Uterus (tissue), 4 donors: Measurements from ENCODE around the gene MLC1. TPM values are rescaled to one million over a fixed set of nuclear protein-coding genes. Genes with fewer than 3 reads are reported as not detected.

Source experiments
- DNase-seq, 2 donors: peaks; one replicate each; pipeline ENCODE4 v3.0.0-alpha.2; 2019 to 2020
- H3K27ac ChIP-seq, 2 donors: fragments of 200-600 bp; sonication (generic); 1 replicate in 1 of 2; 2 replicates in 1 of 2; pipeline ENCODE4 v1.5.1; 2016 to 2018
- H3K27me3 ChIP-seq, 2 donors: fragments of 200-600 bp; sonication (generic); one replicate each; pipeline ENCODE4 v1.5.1; 2018 to 2019; ENCODE audit warnings: control low read depth in 1 of 2
- H3K36me3 ChIP-seq, 2 donors: fragments of 200-600 bp; sonication (generic); one replicate each; pipeline ENCODE4 v1.5.1; 2019; ENCODE audit warnings: control low read depth in 1 of 2
- H3K4me1 ChIP-seq, 2 donors: fragments of 200-600 bp; sonication (generic); one replicate each; pipeline ENCODE4 v1.5.1; 2018 to 2019; ENCODE audit warnings: control low read depth in 1 of 2
- H3K4me3 ChIP-seq, 2 donors: fragments of 200-600 bp; sonication (generic); 1 replicate in 1 of 2; 2 replicates in 1 of 2; pipeline ENCODE4 v1.5.1; 2018 to 2019; ENCODE audit warnings: mild to moderate bottlenecking in 1 of 2
- H3K9me3 ChIP-seq, 2 donors: fragments of 200-600 bp; sonication (generic); one replicate each; pipeline ENCODE4 v1.5.1; 2019; ENCODE audit warnings: control low read depth in 1 of 2
- POLR2A ChIP-seq, 2 donors: fragments of 450-650 bp; IDR thresholded peaks; one replicate each; pipeline ENCODE4 v1.6.1; 2016; ENCODE audit warnings: antibody characterized with exemption in 2 of 2, mild to moderate bottlenecking in 1 of 2, moderate library complexity in 1 of 2
- intact Hi-C: fragments of 100-400 bp; cut with DNase I; formaldehyde crosslinking; loops from one replicate; pipeline ENCODE4 v1.15.1; 2023; ENCODE audit warnings: low total_unique reads
- total RNA-seq, 4 donors: library from RNA; depleted of rRNA in 3 of 4; stranded (reverse); fragments of >200 nt in 3 of 4; gene quantifications; one replicate each; pipeline versions ENCODE4 v1.1.0 to v1.2.4, GENCODE V29; 2014 to 2023
- TF ChIP-seq, protein P1 (sequence below), 4 experiments: fragments of 200-600 bp in 2 of 4; fragments of 450-650 bp in 2 of 4; sonication (generic) in 2 of 4; IDR thresholded peaks; one replicate each; pipeline ENCODE4 v1.5.1; 2016 to 2019; ENCODE audit warnings: antibody characterized with exemption in 4 of 4, mild to moderate bottlenecking in 2 of 4, moderate library complexity in 1 of 4
- donor health status: DM: yes; HTN: yes; CAD: no.

Gene MLC1
- total RNA-seq, 4 donors from 2014 or later: 0.29 to 1.9 (median 0.40) TPM; not detected in 1

GRCh38 chr22:50123119-50123518, 37.9 kb upstream of the MLC1 start:
- intact Hi-C loops: no loop called here
- Histone ChIP-seq H3K9me3 (peaks cover 0 to 3% of the 10 kb centered on the region in 2 donors), H3K4me1 (no peaks in the 10 kb centered on the region), H3K4me3 (no peak overlapping the region), H3K27ac (no peak overlapping the region), H3K36me3 (no peaks in the 10 kb centered on the region), H3K27me3 (no peaks in the 10 kb centered on the region)
- no peak for TF ChIP-seq POLR2A (IDR thresholded peaks at IDR 0.05)
- TF ChIP-seq, protein P1, sequence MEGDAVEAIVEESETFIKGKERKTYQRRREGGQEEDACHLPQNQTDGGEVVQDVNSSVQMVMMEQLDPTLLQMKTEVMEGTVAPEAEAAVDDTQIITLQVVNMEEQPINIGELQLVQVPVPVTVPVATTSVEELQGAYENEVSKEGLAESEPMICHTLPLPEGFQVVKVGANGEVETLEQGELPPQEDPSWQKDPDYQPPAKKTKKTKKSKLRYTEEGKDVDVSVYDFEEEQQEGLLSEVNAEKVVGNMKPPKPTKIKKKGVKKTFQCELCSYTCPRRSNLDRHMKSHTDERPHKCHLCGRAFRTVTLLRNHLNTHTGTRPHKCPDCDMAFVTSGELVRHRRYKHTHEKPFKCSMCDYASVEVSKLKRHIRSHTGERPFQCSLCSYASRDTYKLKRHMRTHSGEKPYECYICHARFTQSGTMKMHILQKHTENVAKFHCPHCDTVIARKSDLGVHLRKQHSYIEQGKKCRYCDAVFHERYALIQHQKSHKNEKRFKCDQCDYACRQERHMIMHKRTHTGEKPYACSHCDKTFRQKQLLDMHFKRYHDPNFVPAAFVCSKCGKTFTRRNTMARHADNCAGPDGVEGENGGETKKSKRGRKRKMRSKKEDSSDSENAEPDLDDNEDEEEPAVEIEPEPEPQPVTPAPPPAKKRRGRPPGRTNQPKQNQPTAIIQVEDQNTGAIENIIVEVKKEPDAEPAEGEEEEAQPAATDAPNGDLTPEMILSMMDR (IDR thresholded peaks at IDR 0.05): no peak
- no peak for DNase-seq

- TF ChIP-seq POLR2A (IDR thresholded peaks at IDR 0.05): no peak
- TF ChIP-seq, protein P1 (IDR thresholded peaks at IDR 0.05): no peak
- intact Hi-C loops: no loop called here
- H3K4me3 ChIP-seq: no peak overlapping the region
- DNase-seq: no peak
- no peaks in the 10 kb centered on the region for H3K27me3 ChIP-seq
- H3K9me3 ChIP-seq: peaks cover 0 to 3% of the 10 kb centered on the region in 2 donors
- no peaks in the 10 kb centered on the region for H3K36me3 ChIP-seq
- H3K27ac ChIP-seq: no peak overlapping the region
- H3K4me1 ChIP-seq: no peaks in the 10 kb centered on the region
These were observed 36.0 kb upstream of the MLC1 start for GRCh38 chr22:50121202-50121740.

GRCh38 chr22:50119768-50120251, 34.6 kb upstream of the MLC1 start:
- DNase-seq: no peak
- Histone ChIP-seq H3K4me3 (no peak overlapping the region), H3K27ac (peak overlapping the region; percentile 38 to 47), H3K4me1 (no peaks in the 10 kb centered on the region), H3K9me3 (peaks cover 0 to 3% of the 10 kb centered on the region in 2 donors), H3K36me3 (no peaks in the 10 kb centered on the region), H3K27me3 (no peaks in the 10 kb centered on the region)
- no peak for TF ChIP-seq POLR2A (IDR thresholded peaks at IDR 0.05)
- TF ChIP-seq, protein P1 (IDR thresholded peaks at IDR 0.05): no peak
- intact Hi-C loops: no loop called here

DNA sequence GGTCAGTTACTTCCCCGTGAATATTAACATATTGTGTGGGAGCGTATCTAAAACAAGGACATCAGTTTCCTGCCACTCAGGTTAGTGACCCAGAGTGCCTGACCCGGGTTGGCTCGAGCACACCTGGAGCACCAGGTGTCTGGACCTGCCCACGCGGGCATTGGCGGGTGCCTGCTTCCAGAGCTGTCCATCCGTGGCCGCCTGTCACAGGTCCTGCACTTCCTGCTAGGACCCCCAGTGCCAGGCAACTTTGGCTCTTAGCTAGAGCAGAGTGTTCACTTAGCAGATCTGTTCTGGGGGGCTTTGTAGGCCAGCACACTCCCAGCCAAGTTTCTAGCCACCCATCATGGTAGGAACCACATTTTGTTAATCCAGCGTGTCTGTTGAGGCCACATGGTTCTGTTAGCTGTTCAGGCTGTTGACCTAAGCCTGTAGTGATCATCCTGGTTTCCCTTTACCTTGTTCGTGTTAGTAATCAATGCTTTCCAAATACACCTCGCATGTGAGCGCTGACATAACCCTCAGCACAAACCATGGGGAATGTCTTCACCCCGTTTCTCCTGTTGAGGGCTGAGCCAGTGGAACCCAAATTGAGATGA, 34.0 kb upstream of the MLC1 start:
- TF ChIP-seq POLR2A (IDR thresholded peaks at IDR 0.05): no peak
- TF ChIP-seq, protein P1 (IDR thresholded peaks at IDR 0.05): no peak
- DNase-seq: no peak
- Histone ChIP-seq H3K4me3 (no peak overlapping the region), H3K27me3 (no peaks in the 10 kb centered on the region), H3K9me3 (peaks cover 0 to 3% of the 10 kb centered on the region in 2 donors), H3K36me3 (no peaks in the 10 kb centered on the region), H3K27ac (peak overlapping the region; percentile 38 to 47), H3K4me1 (no peaks in the 10 kb centered on the region)
- intact Hi-C loops: no loop called here

DNA sequence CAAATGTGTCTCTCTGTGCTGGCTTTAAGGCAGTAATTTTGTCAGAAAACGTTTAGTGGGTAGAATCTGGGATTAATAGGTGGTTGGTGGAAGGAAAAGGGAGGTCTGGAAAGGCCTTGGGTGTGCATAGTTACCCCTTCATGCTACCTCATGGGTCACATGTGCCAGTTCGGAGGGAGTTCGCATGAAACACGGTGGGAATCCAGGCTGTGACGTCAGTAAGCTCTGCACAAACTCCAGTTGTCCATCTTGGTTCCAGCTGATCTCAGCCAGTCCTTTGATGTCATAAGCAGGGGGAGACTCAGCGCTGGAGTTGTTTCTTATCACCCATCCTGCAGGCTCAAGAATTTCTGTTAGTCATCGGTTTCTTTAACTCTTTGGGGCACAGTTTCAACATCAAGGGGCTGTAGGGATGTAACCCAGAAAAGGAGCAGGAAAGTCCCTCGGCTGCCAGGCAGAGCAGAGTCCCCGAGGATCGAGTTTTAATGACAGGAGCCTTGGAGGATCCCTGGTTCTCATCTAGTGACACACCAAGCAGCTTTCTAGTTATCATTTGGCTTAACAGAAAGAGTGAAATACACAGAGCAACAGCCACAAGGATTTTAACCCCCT, 33.4 kb upstream of the MLC1 start:
- H3K27me3 ChIP-seq: no peaks in the 10 kb centered on the region
- intact Hi-C loops: no loop called here
- no peak overlapping the region for H3K4me3 ChIP-seq
- TF ChIP-seq POLR2A (IDR thresholded peaks at IDR 0.05): no peak
- TF ChIP-seq, protein P1 (IDR thresholded peaks at IDR 0.05): no peak
- no peaks in the 10 kb centered on the region for H3K4me1 ChIP-seq
- peaks cover 0 to 3% of the 10 kb centered on the region in 2 donors for H3K9me3 ChIP-seq
- peak; percentile 41 to 77 for DNase-seq
- H3K27ac ChIP-seq: peak overlapping the region; percentile 50 to 59
- H3K36me3 ChIP-seq: no peaks in the 10 kb centered on the region
